T-helper 2 cell treated with Interferon-gamma antibody and Interleukin-4, amounts not matched to agents 5 μg/mL and 100 μg/mL, for 36 hours (primary cell): ENCODE measurements around the gene SMTNL2.

Experiments
- DNase-seq: peaks from one replicate; pipeline ENCODE4 v3.0.0; 2021; ENCODE audit warnings: low spot score
- H3K27ac Mint-ChIP-seq: one replicate; pipeline ENCODE4 v1.8.0; 2021; ENCODE audit warnings: mild to moderate bottlenecking, mixed read lengths
- H3K27me3 Mint-ChIP-seq: one replicate; pipeline ENCODE4 v1.8.0; 2021; ENCODE audit warnings: low read depth, mixed read lengths
- H3K36me3 Mint-ChIP-seq: one replicate; pipeline ENCODE4 v1.8.0; 2021; ENCODE audit warnings: low read depth, mixed read lengths
- H3K4me1 Mint-ChIP-seq: one replicate; pipeline ENCODE4 v1.8.0; 2021; ENCODE audit warnings: low read depth, mixed read lengths
- H3K4me3 Mint-ChIP-seq: one replicate; pipeline ENCODE4 v1.8.0; 2022; ENCODE audit warnings: mild to moderate bottlenecking, moderate library complexity, mixed read lengths
- H3K9me3 Mint-ChIP-seq: one replicate; pipeline ENCODE4 v1.8.0; 2021; ENCODE audit warnings: mixed read lengths

The SMTNL2 gene

DNA sequence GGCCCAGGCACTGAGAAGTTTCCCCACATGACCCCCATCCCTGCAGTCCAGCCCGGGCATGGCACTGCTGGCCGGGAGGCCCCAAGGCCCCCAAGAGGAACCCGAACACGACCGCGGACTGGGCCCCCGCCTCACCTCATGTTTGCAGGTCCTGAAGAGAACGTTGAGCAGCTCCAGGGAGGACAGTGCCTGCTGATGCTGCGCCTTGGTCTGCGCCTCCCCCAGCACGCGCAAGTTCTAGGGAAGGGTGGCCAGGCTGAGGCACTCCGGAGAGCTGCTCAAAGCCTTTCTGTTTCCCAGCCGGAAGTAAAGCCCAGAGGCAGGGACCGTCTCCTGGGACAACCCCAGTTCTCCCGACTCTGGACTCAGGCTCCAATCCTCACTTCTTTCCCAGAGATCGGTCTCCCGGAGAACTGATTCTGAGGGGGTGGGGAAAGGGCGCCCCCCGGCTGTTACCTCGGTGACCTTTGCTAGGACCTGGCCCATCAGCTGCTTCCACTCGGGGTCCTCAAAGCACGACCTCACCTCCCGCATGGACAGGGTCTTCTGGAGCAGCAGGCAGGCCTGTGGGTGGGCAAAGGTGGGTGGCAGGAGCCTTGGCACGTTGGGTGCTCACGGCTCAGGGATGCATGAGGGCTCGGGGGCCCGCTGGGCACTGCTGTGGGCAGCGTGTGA is 42.9 kb upstream of the SMTNL2 start:
- H3K4me3 Mint-ChIP-seq, result no peak overlapping the region
- no peak overlapping the region for H3K27ac Mint-ChIP-seq
- no peaks in the 10 kb centered on the region for H3K27me3 Mint-ChIP-seq
- no peaks in the 10 kb centered on the region for H3K9me3 Mint-ChIP-seq
- no peak for DNase-seq
- H3K4me1 Mint-ChIP-seq, result no peaks in the 10 kb centered on the region
- peaks cover 12% of the 10 kb centered on the region for H3K36me3 Mint-ChIP-seq

DNA sequence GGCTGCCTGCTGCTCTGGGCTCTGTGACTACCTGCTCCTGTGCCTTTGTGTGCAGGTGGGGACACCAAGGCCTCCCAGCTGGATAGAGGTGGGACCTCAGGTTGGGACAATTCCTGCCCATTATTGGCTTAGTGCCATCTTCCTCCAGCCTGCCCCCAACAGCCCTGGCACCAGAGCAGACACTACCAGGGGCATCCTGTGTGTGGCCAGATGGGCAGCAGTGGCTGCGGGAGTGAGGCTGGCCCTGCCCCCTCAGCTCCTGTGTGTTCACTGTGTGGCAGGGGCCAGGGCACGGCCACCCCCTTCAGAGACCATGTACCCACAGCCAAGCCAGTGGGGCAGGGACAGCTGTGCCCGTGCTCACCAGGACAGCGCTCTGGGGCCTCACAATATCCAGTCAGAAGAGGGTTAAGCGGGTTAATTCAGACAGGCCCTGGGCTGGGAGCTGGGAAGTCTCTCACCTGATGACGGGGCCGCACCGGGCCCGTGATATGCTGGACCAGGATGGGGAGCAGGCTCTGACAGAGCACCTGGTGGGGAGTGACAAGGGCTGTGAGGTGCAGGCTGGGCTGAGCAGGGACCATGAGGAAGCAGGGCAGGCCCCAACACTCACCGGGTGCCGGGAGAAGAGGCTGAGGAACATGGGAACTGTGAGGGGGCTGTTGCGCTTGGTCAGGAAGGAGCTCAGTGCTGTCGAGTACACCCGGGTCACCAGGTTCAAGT is 42.2 kb upstream of the SMTNL2 start:
- no peak for DNase-seq
- Mint-ChIP-seq H3K36me3 (peaks cover 17% of the 10 kb centered on the region), H3K4me1 (no peaks in the 10 kb centered on the region), H3K9me3 (no peaks in the 10 kb centered on the region), H3K27ac (no peak overlapping the region), H3K4me3 (no peak overlapping the region), H3K27me3 (no peaks in the 10 kb centered on the region)

DNA sequence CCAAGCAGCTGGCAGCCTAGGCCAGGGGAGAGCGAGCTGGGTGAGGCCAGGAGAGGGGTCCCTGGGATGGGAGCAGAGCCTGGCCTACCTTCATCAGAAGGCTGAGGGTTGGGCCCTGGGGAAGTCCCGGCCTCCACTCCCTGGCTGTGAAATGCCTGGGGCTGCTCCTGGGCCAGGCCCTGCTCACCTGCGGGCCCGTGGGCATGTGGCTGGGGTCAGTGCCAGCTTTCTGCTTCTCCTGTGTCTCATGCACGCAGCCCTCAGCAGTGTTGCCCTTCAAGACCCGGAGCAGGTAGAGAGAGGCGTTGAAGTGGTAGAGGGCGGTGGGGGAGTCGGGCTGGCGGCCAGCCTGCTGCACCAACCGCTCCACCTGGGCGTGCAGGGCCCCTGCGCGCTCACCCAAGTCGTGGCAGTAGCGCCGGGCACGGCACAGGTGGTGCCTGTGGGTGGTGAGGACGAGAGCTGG is 41.6 kb upstream of the SMTNL2 start:
- no peak for DNase-seq
- Mint-ChIP-seq H3K4me1 (no peaks in the 10 kb centered on the region), H3K9me3 (no peaks in the 10 kb centered on the region), H3K27ac (no peak overlapping the region), H3K27me3 (no peaks in the 10 kb centered on the region), H3K4me3 (no peak overlapping the region), H3K36me3 (peaks cover 18% of the 10 kb centered on the region)

DNA sequence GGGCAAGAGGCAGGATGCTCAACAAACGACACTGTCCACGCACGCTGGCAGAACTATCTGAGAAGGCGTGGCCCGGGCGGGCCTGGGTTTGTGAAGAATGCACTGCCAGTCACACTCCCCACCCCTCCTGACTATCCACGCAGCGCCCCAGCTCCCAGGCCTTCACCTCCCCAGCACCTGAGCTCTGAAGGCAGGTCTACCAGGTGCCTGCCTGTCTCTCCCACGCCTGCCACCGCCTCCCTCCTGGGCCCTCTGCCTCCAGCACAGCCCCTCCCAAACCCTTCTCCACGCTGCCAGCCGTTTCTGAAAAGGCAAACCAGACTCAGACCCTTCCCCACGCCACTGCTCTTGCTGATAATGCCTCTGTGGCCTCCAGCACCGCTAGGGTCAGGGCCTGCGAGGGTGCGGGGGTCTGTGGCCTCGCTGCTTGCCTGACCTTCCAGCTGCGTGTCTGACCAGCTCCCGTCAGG is 40.7 kb upstream of the SMTNL2 start:
- Mint-ChIP-seq H3K9me3 (no peaks in the 10 kb centered on the region), H3K27ac (no peak overlapping the region), H3K4me1 (no peaks in the 10 kb centered on the region), H3K27me3 (no peaks in the 10 kb centered on the region), H3K4me3 (no peak overlapping the region), H3K36me3 (peaks cover 18% of the 10 kb centered on the region)
- no peak for DNase-seq

DNA sequence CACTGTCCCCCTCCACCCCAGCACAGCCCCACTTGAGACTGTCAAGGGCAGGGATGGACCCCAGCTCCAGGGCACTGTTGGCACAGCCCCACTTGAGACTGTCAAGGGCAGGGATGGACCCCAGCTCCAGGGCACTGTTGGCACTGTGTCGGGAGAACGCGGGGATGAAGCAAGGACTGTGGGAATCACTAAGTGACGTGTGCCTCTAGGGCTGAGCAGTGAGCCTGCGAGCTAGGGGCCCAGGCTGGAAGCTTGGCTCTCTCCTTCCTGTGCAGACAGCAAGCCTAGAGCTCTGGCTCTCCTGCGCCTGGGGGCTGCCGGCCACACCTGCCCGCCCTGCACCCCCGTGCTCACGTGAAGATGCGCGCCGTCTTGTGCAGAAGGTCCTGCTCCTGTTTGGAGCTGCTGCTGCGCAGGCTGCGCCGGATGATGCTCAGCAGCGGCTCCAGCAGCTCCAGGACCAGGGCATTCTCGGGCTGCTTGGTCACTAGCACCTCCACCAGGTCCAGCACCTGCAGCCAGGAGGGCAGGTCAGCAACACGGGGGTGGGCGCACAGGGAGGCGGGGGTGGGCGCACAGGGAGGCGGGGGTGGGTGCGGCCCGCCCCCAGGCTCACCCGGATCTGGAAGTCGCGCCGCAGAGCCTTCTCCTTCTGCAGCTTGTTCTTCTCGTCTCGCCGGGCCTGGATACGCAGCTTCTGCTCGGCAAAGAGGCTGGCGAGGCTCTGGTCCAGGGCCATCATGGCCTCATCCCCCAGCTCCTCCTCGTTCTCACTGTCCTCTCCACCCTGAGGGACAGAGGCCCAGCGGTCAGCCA is 40.0 kb upstream of the SMTNL2 start:
- DNase-seq, result no peak
- Mint-ChIP-seq H3K4me3 (no peak overlapping the region), H3K4me1 (no peaks in the 10 kb centered on the region), H3K27ac (no peak overlapping the region), H3K36me3 (peaks cover 18% of the 10 kb centered on the region), H3K9me3 (no peaks in the 10 kb centered on the region), H3K27me3 (no peaks in the 10 kb centered on the region)

DNA sequence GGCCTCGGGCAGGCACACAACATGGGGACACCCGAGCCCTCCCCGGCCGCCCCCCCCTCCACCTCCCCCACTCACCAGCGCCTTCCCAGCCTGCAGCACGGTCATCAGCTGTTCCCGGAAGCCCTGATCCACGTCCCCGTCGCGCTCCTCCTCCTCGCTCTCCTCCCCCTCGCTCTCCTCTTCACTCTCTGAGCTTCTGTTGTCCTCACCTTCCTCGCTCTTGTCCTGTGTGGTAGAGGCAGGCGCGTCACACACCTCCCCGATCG is 39.4 kb upstream of the SMTNL2 start:
- Mint-ChIP-seq H3K4me3 (no peak overlapping the region), H3K27ac (no peak overlapping the region), H3K27me3 (no peaks in the 10 kb centered on the region), H3K9me3 (no peaks in the 10 kb centered on the region), H3K36me3 (peaks cover 15% of the 10 kb centered on the region), H3K4me1 (no peaks in the 10 kb centered on the region)
- DNase-seq, result no peak

DNA sequence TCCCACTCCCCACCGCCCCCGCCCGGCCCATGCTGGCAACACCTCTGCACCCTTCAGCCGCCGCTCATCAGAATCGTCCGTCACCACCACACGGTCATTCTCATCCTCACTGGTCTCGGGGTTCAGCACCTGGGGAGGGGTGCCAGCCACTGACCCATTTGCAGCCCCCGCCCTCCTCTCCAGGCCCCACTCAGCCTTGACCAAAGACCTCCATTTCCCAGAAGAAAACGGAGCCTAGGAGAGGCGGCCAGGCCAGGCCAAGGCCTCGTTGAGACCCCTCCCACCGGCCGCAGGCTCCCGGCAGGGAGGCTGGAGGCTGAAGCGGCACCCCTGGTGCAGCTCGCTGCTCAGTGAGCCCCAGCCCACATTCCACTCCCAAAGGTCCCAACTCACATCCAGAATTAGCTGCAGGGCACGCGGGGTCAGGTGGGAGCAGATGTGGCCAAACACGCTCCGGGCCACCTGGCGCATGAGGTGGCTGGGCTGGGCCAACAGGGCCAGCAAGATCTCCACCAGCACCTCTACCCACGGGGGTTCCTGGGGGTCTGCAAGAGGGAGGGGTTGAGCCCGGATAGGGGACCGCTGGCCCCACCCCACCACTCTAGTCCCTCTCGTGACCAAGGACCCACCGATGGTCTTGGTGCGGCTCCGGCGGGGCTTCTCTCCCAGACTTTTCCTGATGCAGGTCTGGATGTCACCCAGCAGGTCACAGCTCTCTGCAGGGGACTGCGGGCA is 38.9 kb upstream of the SMTNL2 start:
- Mint-ChIP-seq H3K36me3 (peaks cover 18% of the 10 kb centered on the region), H3K4me1 (no peaks in the 10 kb centered on the region), H3K27ac (no peak overlapping the region)

DNA sequence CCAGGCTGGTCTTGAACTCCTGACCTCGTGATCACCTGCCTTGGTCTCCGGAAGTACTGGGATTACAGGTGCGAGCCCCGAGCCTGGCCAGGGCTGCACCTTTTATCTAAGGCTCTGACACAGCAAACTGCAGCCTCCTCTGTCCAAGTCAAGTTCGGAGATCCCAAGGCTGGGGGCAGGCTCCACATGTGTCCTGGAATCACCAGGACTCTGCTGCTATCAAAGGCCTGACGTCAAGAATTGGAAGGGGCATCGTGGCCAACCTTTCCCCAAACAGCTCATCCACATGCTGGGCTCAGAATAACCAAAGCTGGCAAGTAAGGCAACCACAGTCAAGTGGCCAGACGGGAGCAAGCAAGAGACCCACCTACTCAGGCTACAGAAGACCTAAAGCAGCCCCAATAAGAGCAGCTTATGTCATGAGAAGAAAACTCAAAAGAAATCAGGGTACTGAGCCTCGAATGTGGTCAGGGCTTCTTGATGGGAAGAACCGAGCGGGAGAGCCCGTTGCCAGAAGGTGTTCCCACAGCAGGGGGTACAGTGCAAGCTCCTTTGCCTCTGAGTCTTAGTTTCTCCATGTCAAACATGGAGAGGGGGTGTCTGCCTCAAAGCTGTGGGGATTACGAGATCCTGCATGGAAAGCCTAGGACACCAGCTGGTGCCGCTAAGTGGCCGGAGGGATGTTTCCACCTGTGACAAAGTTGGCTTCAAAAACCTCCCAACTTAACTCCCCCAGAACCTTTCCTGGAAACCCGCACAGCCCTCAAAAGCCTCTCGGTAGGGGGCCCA is 37.0 kb upstream of the SMTNL2 start:
- Mint-ChIP-seq H3K27me3 (no peaks in the 10 kb centered on the region), H3K27ac (no peak overlapping the region), H3K36me3 (peaks cover 28% of the 10 kb centered on the region)

More for the DNA sequence above, 38.9 kb upstream of the SMTNL2 start:
- DNase-seq, result no peak
- Mint-ChIP-seq H3K4me3 (no peak overlapping the region), H3K27me3 (no peaks in the 10 kb centered on the region), H3K9me3 (no peaks in the 10 kb centered on the region)

DNA sequence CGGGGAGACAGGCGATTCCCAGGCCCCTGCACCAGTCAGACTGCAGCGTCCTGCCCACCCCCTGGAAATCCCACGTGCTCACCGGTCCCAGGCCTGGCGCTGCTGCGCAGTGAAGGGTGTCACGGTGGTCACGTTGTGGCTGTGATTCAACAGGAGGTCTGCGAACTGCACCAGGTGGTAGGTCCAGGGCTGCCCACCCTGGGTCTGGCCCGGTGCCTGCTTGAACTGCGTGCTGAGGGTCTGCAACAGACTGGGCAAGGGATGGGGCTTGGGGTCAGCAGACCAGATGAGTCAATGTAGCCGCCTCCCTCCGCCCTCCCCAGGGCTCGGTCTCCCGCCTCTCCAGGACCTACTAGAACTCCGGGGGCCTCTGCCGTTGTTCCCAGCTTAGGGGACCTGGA is 36.3 kb upstream of the SMTNL2 start:
- no peak for DNase-seq
- Mint-ChIP-seq H3K27me3 (no peaks in the 10 kb centered on the region), H3K27ac (no peak overlapping the region), H3K36me3 (peaks cover 27% of the 10 kb centered on the region), H3K4me1 (no peaks in the 10 kb centered on the region), H3K4me3 (no peak overlapping the region), H3K9me3 (no peaks in the 10 kb centered on the region)

More for the DNA sequence above, 37.0 kb upstream of the SMTNL2 start:
- H3K4me3 Mint-ChIP-seq, result no peak overlapping the region
- no peaks in the 10 kb centered on the region for H3K4me1 Mint-ChIP-seq
- no peaks in the 10 kb centered on the region for H3K9me3 Mint-ChIP-seq
- DNase-seq, result no peak

DNA sequence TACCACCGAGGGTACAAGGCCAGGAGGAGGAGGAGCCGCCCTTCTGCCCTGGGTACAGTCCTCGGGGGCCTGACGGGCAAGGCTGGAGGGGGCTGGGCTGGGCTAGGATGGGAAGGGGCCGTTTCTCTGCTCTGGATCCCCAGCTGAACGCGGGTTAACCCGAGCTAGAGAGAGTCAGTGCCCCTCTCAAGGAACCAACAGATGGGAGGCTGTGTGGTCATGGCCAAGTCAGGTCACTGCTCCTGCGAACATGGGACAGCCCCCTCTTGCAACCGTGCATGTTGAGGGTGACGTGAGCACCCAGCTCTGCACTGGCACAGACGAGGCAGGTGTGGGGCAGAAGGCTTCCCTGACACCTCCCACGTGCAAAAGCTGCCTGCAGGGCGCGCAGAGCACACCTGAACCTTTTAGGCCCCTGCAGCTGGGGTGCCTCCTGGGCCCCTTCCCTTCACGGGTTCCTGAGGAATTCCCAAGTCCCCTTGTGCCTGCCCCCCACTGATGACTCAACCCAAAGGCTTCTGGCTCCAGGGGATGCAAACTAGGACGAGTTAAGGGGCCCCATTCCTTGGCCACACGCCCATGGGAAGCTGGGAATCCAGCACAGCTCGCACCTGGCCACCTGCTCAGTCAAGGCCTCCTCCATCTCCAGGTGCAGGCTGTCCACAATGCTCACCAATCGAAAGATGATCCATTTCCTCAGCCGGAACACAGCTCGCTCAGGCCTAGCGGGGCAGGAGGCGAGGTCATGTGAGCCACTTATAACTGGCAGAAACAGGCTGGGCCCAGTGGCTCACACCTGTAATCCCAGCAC is 35.4 kb upstream of the SMTNL2 start:
- peaks cover 3% of the 10 kb centered on the region for H3K4me1 Mint-ChIP-seq
- no peak overlapping the region for H3K27ac Mint-ChIP-seq
- DNase-seq, result no peak
- no peaks in the 10 kb centered on the region for H3K9me3 Mint-ChIP-seq
- peaks cover 31% of the 10 kb centered on the region for H3K36me3 Mint-ChIP-seq
- no peak overlapping the region for H3K4me3 Mint-ChIP-seq
- no peaks in the 10 kb centered on the region for H3K27me3 Mint-ChIP-seq

DNA sequence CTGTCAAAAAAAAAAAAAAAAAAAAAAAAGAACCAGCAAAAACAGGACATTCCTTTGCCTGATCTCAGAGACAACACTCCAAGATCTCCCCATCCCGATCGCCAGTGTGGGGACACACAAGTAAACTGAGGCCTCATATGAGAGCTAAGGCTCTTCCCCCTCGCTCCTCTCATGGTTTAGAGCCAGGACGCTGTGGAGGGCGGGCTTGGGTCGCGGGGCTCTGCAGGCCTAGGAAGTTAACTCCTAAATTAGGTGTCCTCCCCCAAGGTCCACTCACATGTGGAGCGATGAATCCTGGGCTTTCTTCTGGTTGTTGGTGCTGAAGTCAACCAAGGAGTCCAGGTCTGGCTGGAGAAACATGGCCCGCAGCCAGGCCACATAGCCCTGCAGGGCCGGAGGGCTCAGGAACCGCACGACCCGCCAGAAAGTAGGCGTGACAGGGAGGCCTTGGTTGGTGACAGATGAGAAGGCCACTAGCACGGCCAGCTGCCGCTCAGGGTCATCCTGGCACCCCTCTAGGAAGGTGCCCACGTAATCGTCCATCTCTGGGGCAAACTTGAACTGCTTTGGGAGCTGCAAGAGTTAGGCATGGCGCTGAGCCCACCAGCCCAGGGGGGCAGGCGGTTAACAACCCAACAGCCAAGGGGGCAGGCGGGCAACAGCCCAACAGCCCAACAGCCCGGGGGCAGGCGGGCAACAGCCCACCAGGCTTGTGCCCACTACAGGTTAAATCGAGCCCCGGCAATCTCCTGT is 34.4 kb upstream of the SMTNL2 start:
- no peak for DNase-seq

DNA sequence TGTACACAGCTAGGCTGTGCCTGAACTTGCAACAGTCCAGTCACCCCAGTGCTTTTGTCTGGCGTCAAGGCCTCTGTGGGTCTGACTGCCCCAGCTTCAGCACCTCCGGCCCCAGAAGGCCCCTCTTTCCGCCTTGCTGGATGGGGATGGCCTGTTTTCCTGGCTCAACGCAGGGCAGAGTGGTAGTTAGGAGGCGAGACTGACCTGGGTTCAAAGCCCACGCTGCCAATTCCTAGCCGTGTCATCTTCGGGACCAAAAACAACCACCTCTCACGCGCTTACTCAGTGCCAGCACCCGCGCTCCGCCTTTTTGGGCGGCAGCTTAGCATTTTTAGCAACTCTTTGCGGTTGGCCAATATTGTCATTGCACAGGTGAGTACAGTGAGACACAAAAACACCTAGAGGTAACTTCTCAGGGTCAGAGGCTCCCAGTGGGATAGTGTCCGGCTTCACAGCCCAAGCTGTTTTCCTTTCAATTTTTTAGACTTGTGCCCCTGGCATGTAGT is 33.7 kb upstream of the SMTNL2 start:
- Mint-ChIP-seq H3K27me3 (no peaks in the 10 kb centered on the region), H3K4me1 (peaks cover 12% of the 10 kb centered on the region), H3K27ac (no peak overlapping the region), H3K4me3 (no peak overlapping the region), H3K36me3 (peaks cover 41% of the 10 kb centered on the region), H3K9me3 (no peaks in the 10 kb centered on the region)
- DNase-seq, result no peak

More for the DNA sequence above, 34.4 kb upstream of the SMTNL2 start:
- H3K9me3 Mint-ChIP-seq, result no peaks in the 10 kb centered on the region
- H3K36me3 Mint-ChIP-seq, result peaks cover 39% of the 10 kb centered on the region
- no peak overlapping the region for H3K4me3 Mint-ChIP-seq
- H3K27ac Mint-ChIP-seq, result no peak overlapping the region
- peaks cover 10% of the 10 kb centered on the region for H3K4me1 Mint-ChIP-seq
- no peaks in the 10 kb centered on the region for H3K27me3 Mint-ChIP-seq
